WTC11 (cell line): ENCODE data around the gene PRDM15.

Source experiments
- ESRRA ChIP-seq: sonication (generic); formaldehyde crosslinking; IDR thresholded peaks from 2 replicates; pipeline ENCODE4 v1.8.1; 2022; ENCODE audit warnings: mild to moderate bottlenecking, missing genetic modification reagents, borderline replicate concordance
- FOXJ3 ChIP-seq: sonication (generic); formaldehyde crosslinking; IDR thresholded peaks from 2 replicates; pipeline ENCODE4 v1.9.0; 2021; ENCODE audit warnings: missing genetic modification reagents, mild to moderate bottlenecking, borderline replicate concordance
- MYBL2 ChIP-seq: sonication (generic); formaldehyde crosslinking; IDR thresholded peaks from 2 replicates; pipeline ENCODE4 v1.8.1; 2023; ENCODE audit warnings: mild to moderate bottlenecking, moderate library complexity, missing genetic modification reagents
- SP1 ChIP-seq: sonication (generic); formaldehyde crosslinking; conservative IDR thresholded peaks from 2 replicates; pipeline ENCODE4 v1.8.1; 2022; ENCODE audit warnings: missing genetic modification reagents
- ZNF416 ChIP-seq: fragments of 250-450 bp; sonication (Bioruptor Pico); IDR thresholded peaks from 2 replicates; pipeline ENCODE4 v1.9.0; 2021; ENCODE audit warnings: mild to moderate bottlenecking, inconsistent platforms
- TF ChIP-seq, protein P1 (sequence below): fragments of 200-600 bp; IDR thresholded peaks from 2 replicates; pipeline ENCODE4 v1.8.0; 2022; ENCODE audit warnings: antibody characterized with exemption
- TF ChIP-seq, protein P2 (sequence below): sonication (generic); formaldehyde crosslinking; IDR thresholded peaks from 2 replicates; pipeline ENCODE4 v1.8.1; 2023; ENCODE audit warnings: mild to moderate bottlenecking, missing genetic modification reagents, moderate library complexity
- TF ChIP-seq, protein P3 (sequence below): sonication (generic); formaldehyde crosslinking; IDR thresholded peaks from 2 replicates; pipeline ENCODE4 v1.8.1; 2022; ENCODE audit warnings: mild to moderate bottlenecking, missing genetic modification reagents, moderate library complexity, borderline replicate concordance

GRCh38 chr21:41805038-41805437, 74.1 kb downstream of the PRDM15 start:
- TF ChIP-seq ZNF416 (CRISPR knock-in tag) (no peak), MYBL2 (CRISPR knock-in tag) (no peak), SP1 (CRISPR knock-in tag) (no peak), FOXJ3 (no peak), ESRRA (no peak)
- TF ChIP-seq, protein P1, sequence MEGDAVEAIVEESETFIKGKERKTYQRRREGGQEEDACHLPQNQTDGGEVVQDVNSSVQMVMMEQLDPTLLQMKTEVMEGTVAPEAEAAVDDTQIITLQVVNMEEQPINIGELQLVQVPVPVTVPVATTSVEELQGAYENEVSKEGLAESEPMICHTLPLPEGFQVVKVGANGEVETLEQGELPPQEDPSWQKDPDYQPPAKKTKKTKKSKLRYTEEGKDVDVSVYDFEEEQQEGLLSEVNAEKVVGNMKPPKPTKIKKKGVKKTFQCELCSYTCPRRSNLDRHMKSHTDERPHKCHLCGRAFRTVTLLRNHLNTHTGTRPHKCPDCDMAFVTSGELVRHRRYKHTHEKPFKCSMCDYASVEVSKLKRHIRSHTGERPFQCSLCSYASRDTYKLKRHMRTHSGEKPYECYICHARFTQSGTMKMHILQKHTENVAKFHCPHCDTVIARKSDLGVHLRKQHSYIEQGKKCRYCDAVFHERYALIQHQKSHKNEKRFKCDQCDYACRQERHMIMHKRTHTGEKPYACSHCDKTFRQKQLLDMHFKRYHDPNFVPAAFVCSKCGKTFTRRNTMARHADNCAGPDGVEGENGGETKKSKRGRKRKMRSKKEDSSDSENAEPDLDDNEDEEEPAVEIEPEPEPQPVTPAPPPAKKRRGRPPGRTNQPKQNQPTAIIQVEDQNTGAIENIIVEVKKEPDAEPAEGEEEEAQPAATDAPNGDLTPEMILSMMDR: no peak
- TF ChIP-seq, protein P2, sequence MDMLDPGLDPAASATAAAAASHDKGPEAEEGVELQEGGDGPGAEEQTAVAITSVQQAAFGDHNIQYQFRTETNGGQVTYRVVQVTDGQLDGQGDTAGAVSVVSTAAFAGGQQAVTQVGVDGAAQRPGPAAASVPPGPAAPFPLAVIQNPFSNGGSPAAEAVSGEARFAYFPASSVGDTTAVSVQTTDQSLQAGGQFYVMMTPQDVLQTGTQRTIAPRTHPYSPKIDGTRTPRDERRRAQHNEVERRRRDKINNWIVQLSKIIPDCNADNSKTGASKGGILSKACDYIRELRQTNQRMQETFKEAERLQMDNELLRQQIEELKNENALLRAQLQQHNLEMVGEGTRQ (CRISPR knock-in tag): no peak
- TF ChIP-seq, protein P3, sequence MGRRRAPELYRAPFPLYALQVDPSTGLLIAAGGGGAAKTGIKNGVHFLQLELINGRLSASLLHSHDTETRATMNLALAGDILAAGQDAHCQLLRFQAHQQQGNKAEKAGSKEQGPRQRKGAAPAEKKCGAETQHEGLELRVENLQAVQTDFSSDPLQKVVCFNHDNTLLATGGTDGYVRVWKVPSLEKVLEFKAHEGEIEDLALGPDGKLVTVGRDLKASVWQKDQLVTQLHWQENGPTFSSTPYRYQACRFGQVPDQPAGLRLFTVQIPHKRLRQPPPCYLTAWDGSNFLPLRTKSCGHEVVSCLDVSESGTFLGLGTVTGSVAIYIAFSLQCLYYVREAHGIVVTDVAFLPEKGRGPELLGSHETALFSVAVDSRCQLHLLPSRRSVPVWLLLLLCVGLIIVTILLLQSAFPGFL: no peak
